Pons (tissue), 1 donor: ENCODE data around the gene HCN2.

ENCODE experiments used
- DNase-seq: peaks from one replicate; pipeline ENCODE4 v3.0.0-alpha.2; 2016; ENCODE audit warnings: low spot score

Gene HCN2

DNA sequence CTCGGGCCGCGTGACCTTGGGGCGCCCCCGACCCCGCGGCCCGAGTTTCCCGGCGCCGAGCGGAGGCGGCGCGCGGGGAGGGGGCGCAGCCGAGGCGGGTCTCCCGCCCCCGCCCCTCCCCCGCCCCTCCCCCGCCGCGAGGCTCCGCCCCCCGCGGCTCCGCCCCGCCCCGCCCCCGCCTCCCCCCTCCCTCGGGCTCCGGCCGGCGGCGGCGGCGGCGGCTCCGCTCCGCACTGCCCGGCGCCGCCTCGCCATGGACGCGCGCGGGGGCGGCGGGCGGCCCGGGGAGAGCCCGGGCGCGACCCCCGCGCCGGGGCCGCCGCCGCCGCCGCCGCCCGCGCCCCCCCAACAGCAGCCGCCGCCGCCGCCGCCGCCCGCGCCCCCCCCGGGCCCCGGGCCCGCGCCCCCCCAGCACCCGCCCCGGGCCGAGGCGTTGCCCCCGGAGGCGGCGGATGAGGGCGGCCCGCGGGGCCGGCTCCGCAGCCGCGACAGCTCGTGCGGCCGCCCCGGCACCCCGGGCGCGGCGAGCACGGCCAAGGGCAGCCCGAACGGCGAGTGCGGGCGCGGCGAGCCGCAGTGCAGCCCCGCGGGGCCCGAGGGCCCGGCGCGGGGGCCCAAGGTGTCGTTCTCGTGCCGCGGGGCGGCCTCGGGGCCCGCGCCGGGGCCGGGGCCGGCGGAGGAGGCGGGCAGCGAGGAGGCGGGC is at the start of gene HCN2:
Gene HCN2, plus strand, starts transcription at position 189 of the 703 bp plus-strand sequence. Its CDS starts 65 bp downstream, at position 254.
- DNase-seq, result no peak

- DNase-seq, result no peak
Observed at GRCh38 chr19:540867-541637, 48.6 kb upstream of the HCN2 start.

- no peak for DNase-seq
Observed at GRCh38 chr19:541699-542098, 48.0 kb upstream of the HCN2 start.

- no peak for DNase-seq
Observed at GRCh38 chr19:542173-542866, 47.4 kb upstream of the HCN2 start.

DNA sequence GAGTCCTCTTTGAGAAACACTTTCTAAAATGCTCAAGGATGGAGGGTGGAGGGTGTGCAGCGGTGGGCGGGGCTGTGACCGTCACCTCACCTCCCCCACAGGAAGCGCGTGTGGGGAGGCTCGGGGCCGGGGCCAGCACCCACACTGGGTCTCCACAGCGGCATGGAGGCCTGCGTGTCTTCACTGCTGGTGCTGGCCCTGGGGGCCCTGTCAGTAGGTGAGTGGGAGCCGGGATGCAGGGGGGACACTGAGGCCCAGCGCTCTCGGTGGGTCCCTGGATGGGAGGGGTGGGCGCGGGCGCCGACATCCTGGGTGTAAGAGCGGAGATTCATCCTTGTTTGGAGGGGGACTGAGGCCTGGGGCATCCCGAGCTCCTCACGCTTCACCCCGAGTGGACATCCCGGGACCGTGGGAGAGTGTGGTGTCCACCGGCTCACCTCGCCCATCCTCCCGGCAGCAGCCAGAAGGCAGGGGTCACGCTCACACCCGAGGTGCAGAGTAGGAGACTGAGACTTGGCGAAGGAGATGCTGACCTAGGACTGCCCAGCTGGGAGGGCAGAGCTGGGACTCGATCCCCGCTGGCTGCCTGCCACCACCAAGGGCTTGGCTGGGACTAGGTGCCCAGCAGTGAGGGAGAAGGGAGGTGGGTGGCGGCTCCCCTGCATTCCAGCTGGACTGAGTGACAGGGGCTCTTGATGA is 45.6 kb upstream of the HCN2 start, which contains the start of gene GZMM:
Gene GZMM, plus strand, starts transcription at position 144 of the 699 bp plus-strand sequence. Its CDS starts 19 bp downstream, at position 163.
- no peak for DNase-seq

DNA sequence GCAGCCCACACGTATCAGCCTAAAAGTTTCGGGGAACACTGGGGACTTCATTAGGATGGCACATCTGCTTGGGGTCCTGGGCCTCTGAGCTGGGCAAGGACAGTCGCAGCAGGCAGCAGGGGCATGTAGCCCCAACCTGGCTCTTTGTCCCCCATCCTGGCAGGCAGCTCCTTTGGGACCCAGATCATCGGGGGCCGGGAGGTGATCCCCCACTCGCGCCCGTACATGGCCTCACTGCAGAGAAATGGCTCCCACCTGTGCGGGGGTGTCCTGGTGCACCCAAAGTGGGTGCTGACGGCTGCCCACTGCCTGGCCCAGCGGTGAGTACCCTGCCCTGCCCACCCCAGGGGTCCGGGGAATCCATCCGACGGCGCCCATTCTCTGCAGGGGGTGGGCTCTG is 42.6 kb upstream of the HCN2 start:
- DNase-seq, result no peak

DNA sequence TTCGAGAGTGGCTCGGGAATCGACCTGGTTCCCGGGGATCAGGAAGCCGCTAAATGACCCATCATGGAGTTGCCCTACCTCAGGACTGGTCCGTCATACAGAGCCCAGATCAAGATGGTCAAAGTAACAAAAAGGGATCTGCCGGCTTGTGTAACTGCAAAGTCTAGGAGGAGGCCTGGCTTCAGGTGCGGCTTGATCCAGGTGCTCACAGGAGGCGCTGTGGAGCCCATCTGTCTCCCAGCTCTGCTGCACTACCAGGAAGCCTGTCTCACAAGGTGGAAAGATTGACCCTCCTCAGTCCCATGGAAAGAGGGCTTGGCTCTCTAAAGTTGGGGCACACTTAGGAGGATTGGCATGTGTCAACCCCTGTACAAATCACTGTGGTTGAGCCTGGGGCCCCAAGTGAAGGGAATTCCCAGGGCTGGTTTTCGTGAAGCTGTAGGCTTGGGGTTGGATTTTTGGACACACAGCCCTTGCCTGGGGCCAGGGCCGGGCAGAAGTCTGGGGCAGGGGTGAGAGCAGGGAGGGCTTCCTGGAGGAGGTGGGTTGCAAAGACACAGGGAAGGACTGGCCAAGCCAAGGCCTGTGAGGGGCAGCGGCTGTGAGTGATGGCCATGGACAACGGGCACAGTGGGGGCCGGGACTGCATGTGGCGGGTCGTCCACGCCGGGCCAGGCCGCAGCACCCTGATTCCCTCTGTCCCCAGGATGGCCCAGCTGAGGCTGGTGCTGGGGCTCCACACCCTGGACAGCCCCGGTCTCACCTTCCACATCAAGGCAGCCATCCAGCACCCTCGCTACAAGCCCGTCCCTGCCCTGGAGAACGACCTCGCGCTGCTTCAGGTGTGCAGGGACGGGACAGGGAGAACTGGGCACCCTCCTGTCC is 41.6 kb upstream of the HCN2 start:
- DNase-seq, result no peak

DNA sequence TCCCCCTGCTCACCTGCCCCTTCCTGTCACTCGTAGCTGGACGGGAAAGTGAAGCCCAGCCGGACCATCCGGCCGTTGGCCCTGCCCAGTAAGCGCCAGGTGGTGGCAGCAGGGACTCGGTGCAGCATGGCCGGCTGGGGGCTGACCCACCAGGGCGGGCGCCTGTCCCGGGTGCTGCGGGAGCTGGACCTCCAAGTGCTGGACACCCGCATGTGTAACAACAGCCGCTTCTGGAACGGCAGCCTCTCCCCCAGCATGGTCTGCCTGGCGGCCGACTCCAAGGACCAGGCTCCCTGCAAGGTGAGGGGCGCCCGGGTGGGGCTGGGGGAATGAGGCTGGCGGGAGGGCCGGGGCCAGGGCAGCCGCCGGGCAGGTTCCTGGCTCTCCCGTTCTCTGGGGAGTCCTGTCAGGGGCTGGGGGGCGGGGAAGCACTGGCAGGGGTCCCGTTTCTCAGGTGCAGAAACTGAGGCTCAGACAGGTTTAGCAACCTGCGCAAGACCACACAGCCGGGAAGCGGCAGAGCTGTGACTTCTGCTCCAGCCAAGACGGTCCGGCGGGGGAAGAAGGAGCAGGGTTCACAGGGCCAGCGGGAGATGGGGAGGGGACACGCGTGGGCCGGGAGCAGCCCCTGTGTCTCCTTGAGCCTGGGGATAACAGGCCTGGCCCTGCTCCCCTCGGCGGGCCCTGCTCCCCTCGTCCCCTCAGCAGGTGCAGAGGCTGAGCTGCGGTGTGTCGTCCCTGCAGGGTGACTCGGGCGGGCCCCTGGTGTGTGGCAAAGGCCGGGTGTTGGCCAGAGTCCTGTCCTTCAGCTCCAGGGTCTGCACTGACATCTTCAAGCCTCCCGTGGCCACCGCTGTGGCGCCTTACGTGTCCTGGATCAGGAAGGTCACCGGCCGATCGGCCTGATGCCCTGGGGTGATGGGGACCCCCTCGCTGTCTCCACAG is 40.5 kb upstream of the HCN2 start:
- no peak for DNase-seq

DNA sequence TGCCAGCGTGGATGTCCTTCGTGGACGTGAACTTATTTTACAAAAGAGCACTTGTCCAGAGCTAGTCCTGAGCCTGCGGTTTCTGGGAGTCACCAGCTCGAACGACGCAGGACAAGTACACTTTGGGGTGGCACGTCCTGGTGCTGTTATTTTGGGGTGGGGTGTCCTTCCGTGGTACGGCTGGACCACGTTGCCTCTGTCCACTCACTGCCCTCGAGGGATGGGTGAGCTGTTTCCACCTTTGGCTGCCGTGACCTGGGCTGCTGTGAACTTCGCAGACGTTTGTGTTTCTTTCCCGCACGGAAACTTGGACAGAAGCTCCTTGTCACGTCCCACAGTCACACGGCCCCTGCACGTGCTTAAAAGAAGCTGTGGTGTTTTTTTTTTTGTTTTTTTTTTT is 34.9 kb upstream of the HCN2 start:
- DNase-seq, result no peak

- DNase-seq, result no peak
Observed at GRCh38 chr19:555474-555808, 34.2 kb upstream of the HCN2 start.

DNA sequence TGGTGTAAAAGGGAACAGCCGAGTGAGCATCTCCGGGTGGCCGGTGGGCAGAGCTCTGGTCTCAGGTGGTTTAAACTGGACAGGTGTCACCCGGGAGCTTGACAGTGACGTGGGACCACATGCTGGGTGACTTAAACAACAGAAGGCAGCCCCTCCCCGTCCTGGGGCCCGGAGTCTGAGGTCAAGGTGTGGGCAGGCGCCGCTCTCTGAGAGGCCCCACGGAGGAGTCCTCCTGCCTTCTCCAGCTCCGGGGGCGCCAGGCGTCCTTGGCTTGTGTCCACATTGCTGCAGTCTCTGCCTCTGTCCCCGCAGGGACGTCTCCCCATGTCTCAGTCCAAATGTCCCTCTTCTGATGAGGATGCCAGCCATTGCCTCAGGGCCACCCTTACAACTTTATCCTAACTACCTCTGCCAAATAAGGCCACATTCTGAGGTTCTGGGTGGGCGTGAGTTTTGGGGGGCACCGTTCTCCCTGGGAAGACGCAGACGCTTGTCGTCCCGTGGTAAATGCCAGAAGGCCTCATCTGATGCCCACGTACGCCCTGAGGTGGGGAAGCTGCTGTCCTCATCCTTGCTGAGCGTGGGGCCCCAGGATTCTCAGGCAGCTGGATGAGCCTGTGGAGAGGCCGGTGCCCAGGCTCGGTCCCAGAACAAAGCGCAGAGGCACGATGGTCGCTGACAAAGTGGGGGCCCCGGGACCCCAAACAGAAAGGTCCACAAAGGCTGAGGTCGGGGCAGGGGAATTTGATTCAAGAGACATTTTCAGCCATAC is 32.9 kb upstream of the HCN2 start:
- DNase-seq, result no peak

DNA sequence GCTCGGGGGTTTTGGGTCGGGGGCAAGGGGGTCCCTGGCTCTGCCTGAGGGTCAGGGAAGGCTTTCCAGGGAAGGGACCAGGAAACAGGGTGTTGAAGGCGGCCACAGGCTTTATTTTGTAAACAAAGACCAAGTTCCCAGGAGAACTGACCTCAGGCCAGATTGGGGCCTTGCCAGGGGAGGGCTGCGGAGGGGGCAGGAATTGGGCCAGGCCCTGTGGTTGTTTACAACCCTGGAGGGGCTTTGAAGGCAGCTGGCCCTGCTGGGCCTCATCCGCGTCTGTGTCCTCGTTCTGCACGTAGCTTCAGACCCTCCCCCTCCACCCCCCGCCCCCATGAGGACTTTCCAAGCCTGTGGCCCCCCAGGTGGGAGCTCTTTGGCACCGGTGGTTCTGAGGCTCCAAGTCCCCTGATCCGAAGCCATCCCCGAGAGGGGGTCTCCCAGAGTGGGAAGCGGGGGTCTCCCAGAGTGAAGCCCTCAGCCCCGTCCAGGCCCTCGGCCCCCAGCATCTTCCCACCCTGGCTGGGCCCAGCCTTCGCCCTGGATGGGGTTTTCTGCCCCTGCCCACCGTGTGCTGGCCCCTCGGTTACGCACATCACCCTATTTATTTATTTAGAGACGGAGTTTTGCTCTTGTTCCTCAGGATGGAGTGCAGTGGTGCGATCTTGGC is 30.8 kb upstream of the HCN2 start:
- DNase-seq, result no peak

DNA sequence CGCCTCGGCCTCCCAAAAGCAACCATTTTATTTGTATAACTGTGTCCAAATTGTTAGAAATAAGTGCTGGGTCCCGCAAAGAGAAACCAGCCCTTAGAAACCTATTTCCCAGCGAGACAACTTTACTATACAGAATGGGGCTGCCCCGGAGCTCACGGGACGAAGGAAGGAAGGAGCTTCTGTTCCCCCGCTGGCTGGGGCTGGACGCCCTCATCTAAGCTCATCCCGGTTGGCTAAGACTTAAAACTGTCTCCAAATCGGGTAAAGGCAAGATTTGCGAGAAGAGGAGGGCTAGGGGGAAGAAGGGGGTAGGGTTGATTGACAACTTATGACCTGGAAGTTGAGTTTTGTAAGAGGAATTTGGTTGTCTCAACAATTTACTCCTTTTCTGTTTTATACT is 29.6 kb upstream of the HCN2 start:
- DNase-seq, result no peak

DNA sequence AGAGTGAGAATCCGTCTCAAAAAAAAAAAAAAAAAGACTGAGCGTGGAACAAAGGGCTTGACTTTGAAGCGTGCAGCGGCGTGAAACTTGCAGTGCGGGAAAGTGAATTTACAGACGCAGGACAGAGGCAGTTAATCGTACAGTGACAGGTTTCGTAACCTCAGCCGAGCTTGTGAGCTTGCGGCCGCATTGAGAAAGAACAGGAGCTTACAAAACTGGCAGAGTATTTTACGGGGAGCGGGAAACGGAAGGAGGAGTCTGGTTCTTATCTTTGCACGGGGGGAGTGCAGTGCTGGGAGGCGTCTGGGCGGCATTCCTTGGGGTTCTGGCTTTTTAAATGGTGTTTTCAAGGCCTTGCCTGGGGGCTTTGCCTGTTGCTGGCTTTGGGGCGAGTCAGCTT is 23.3 kb upstream of the HCN2 start:
- no peak for DNase-seq

- no peak for DNase-seq
Observed at GRCh38 chr19:566844-567243, 22.8 kb upstream of the HCN2 start.

DNA sequence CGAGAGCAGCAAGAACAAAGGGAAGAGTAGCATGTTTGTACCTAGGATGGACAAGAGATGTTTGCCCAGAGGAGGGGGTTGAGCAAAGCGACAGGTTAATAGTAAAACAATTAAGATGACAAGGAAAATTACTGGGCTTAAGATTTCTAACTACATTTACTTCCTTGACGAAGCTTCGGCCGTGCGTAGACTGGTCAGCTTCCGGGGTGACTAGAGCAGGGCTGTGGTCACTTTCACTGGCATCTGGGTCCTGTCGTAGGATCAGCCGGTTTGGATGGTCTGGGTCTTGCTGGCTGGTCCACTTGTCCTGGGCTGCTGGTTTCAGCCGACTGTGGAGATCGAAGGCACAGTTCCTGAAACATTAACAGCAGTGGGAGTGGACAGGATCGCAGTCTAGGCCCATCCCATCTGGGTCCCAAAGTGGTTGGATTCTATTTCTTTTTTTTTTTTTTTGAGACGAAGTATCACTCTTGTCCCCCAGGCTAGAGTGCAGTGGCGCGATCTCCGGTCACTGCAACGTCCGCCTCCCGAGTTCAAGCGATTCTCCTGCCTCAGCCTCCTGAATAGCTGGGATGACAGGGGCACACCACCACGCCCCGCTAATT is 22.3 kb upstream of the HCN2 start:
- no peak for DNase-seq

GRCh38 chr19:570251-570686 is 19.4 kb upstream of the HCN2 start:
- DNase-seq, result no peak

GRCh38 chr19:570937-571565 is 18.6 kb upstream of the HCN2 start:
- DNase-seq, result no peak
